Endodermal cell (in vitro differentiated cells): Measurements from ENCODE around the gene MICU1. TPM values are rescaled to one million over a fixed set of nuclear protein-coding genes. Genes with fewer than 3 reads are reported as not detected.

Source experiments
- DNase-seq: peaks from one replicate; pipeline ENCODE4 v3.0.0-alpha.2; 2017
- H3K27ac ChIP-seq: 2 replicates; pipeline ENCODE4 v1.5.1; 2013; ENCODE audit warnings: mild to moderate bottlenecking, low read depth, low read length, moderate library complexity
- H3K27me3 ChIP-seq: 2 replicates; pipeline ENCODE4 v1.6.1; 2013; ENCODE audit warnings: mild to moderate bottlenecking, low read length, moderate library complexity; ENCODE audit not compliant: insufficient read depth, control insufficient read depth, poor library complexity, severe bottlenecking
- H3K36me3 ChIP-seq: 2 replicates; pipeline ENCODE4 v1.7.0; 2013; ENCODE audit warnings: mild to moderate bottlenecking, low read length, moderate library complexity; ENCODE audit not compliant: control insufficient read depth, insufficient read depth
- H3K4me1 ChIP-seq: one replicate; pipeline ENCODE4 v1.7.0; 2013; ENCODE audit warnings: low read length; ENCODE audit not compliant: control insufficient read depth, insufficient read depth
- H3K4me3 ChIP-seq: 2 replicates; pipeline ENCODE4 v1.5.1; 2013; ENCODE audit warnings: mild to moderate bottlenecking, low read length, moderate library complexity
- H3K9ac ChIP-seq: 2 replicates; pipeline ENCODE4 v1.6.1; 2013; ENCODE audit warnings: mild to moderate bottlenecking, low read length, moderate library complexity; ENCODE audit not compliant: poor library complexity, severe bottlenecking; ENCODE audit errors: extremely low read depth
- H3K9me3 ChIP-seq: 2 replicates; pipeline ENCODE4 v1.6.1; 2013; ENCODE audit warnings: mild to moderate bottlenecking, low read length, moderate library complexity; ENCODE audit not compliant: control insufficient read depth
- H3K27ac Mint-ChIP-seq: 2 replicates; pipeline ENCODE4 v1.8.0; 2020; ENCODE audit warnings: mixed read lengths
- H3K27me3 Mint-ChIP-seq: 2 replicates; pipeline ENCODE4 v1.8.0; 2021; ENCODE audit warnings: mild to moderate bottlenecking, mixed read lengths; ENCODE audit not compliant: insufficient read depth
- H3K36me3 Mint-ChIP-seq: 2 replicates; pipeline ENCODE4 v1.8.0; 2020; ENCODE audit warnings: low read depth, mixed read lengths
- H3K4me1 Mint-ChIP-seq: 2 replicates; pipeline ENCODE4 v1.8.0; 2020; ENCODE audit warnings: mixed read lengths
- H3K4me3 Mint-ChIP-seq: 2 replicates; pipeline ENCODE4 v1.8.0; 2020; ENCODE audit warnings: mild to moderate bottlenecking, moderate library complexity, mixed read lengths
- H3K9me3 Mint-ChIP-seq: 2 replicates; pipeline ENCODE4 v1.8.0; 2020; ENCODE audit warnings: mild to moderate bottlenecking, mixed read lengths
- CTCF ChIP-seq: fragments of 200-600 bp; sonication (generic); conservative IDR thresholded peaks from 2 replicates; pipeline ENCODE4 v1.5.0; 2021; ENCODE audit warnings: antibody characterized with exemption, mild to moderate bottlenecking
- WGBS, 2 experiments: methylation state at CpG; one replicate each; pipeline versions ENCODE4 v1.1.5 to v1.1.7; 2013; ENCODE audit warnings: missing lambda C conversion rate in 2 of 2, mixed read lengths in 1 of 2; ENCODE audit not compliant: insufficient coverage in 1 of 2, insufficient read length in 1 of 2; 5-methylcytosine and 5-hydroxymethylcytosine counted together
- total RNA-seq, 2 donors: library from RNA; stranded (reverse); fragmentation: NEBNext Ultra II Directional in 1 of 2; extraction: Animal tissue kit (Norgen Biotek cat#: 25700) in 1 of 2; gene quantifications; 2 replicates in 1 of 2; 3 replicates in 1 of 2; pipeline ENCODE4 v1.2.1, GENCODE V29; 2021

Gene MICU1
- total RNA-seq, 2 donors from 2014 or later = 41.9 to 54.9 TPM

GRCh38 chr10:72661431-72661830 is 35.6 kb upstream of the MICU1 start:
- Histone ChIP-seq H3K9me3 (no peaks in the 10 kb centered on the region), H3K27me3 (no peaks in the 10 kb centered on the region), H3K4me1 (no peaks in the 10 kb centered on the region), H3K27ac (no peak overlapping the region), H3K4me3 (no peak overlapping the region), H3K9ac (no peak overlapping the region), H3K36me3 (no peaks in the 10 kb centered on the region)
- DNase-seq = no peak
- Mint-ChIP-seq H3K27ac (no peak overlapping the region), H3K4me3 (no peak overlapping the region), H3K27me3 (no peaks in the 10 kb centered on the region), H3K36me3 (no peaks in the 10 kb centered on the region), H3K4me1 (peaks cover 4% of the 10 kb centered on the region), H3K9me3 (peaks cover 1% of the 10 kb centered on the region)
- TF ChIP-seq CTCF = no peak
- WGBS, 2 experiments = 100% methylated on average over 1 of the region's 1 CpG; no CpG with 5 or more reads in 1 of the 2 experiments

- Histone ChIP-seq H3K27ac (no peak overlapping the region), H3K27me3 (no peaks in the 10 kb centered on the region), H3K4me1 (no peaks in the 10 kb centered on the region), H3K4me3 (no peak overlapping the region), H3K36me3 (no peaks in the 10 kb centered on the region), H3K9me3 (no peaks in the 10 kb centered on the region), H3K9ac (no peak overlapping the region)
- Mint-ChIP-seq H3K27me3 (no peaks in the 10 kb centered on the region), H3K4me3 (no peak overlapping the region), H3K36me3 (no peaks in the 10 kb centered on the region), H3K4me1 (peaks cover 4% of the 10 kb centered on the region), H3K9me3 (peaks cover 1% of the 10 kb centered on the region), H3K27ac (no peak overlapping the region)
- no peak for DNase-seq
- no peak for TF ChIP-seq CTCF
Measured at GRCh38 chr10:72660220-72660619, 34.3 kb upstream of the MICU1 start.

- no peaks in the 10 kb centered on the region for H3K27me3 Mint-ChIP-seq
- Histone ChIP-seq H3K4me3 (no peak overlapping the region), H3K9me3 (no peaks in the 10 kb centered on the region), H3K4me1 (no peaks in the 10 kb centered on the region), H3K27me3 (no peaks in the 10 kb centered on the region), H3K27ac (no peak overlapping the region), H3K36me3 (no peaks in the 10 kb centered on the region), H3K9ac (no peak overlapping the region)
- peaks cover 1% of the 10 kb centered on the region for H3K9me3 Mint-ChIP-seq
- H3K4me3 Mint-ChIP-seq = no peak overlapping the region
- 93 to 96% methylated on average over 3 to 7 of the region's 8 CpGs for WGBS, 2 experiments
- no peaks in the 10 kb centered on the region for H3K36me3 Mint-ChIP-seq
- no peak overlapping the region for H3K27ac Mint-ChIP-seq
- peak; percentile 53 for DNase-seq
- H3K4me1 Mint-ChIP-seq = peaks cover 4% of the 10 kb centered on the region
- no peak for TF ChIP-seq CTCF
Measured at GRCh38 chr10:72659694-72660093, 33.8 kb upstream of the MICU1 start.
